MM.1S (cell line): ENCODE measurements around the gene INPP4A.

Experiments used
- EZH2 ChIP-seq: fragments of 300-600 bp; sonication (generic); optimal IDR thresholded peaks from 2 replicates; pipeline ENCODE3; 2017; ENCODE audit warnings: low read depth, mild to moderate bottlenecking, antibody characterized with exemption, low read length, mixed read lengths
- EZH2phosphoT487 ChIP-seq: fragments of 300-600 bp; sonication (generic); IDR thresholded peaks from 2 replicates; pipeline ENCODE4 v1.6.1; 2018; ENCODE audit warnings: antibody characterized with exemption, low read length
- TF ChIP-seq, protein P1 (sequence below): fragments of 300-600 bp; sonication (generic); IDR thresholded peaks from 2 replicates; pipeline ENCODE4 v1.5.1; 2016; ENCODE audit warnings: antibody characterized with exemption, low read length, mixed read lengths

DNA sequence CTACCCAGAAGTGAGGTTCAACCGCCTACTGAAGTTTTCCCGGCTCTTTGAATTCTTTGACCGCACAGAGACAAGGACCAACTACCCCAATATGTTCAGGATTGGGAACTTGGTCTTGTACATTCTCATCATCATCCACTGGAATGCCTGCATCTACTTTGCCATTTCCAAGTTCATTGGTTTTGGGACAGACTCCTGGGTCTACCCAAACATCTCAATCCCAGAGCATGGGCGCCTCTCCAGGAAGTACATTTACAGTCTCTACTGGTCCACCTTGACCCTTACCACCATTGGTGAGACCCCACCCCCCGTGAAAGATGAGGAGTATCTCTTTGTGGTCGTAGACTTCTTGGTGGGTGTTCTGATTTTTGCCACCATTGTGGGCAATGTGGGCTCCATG lies 48.7 kb upstream of the INPP4A start:
- TF ChIP-seq, protein P1, sequence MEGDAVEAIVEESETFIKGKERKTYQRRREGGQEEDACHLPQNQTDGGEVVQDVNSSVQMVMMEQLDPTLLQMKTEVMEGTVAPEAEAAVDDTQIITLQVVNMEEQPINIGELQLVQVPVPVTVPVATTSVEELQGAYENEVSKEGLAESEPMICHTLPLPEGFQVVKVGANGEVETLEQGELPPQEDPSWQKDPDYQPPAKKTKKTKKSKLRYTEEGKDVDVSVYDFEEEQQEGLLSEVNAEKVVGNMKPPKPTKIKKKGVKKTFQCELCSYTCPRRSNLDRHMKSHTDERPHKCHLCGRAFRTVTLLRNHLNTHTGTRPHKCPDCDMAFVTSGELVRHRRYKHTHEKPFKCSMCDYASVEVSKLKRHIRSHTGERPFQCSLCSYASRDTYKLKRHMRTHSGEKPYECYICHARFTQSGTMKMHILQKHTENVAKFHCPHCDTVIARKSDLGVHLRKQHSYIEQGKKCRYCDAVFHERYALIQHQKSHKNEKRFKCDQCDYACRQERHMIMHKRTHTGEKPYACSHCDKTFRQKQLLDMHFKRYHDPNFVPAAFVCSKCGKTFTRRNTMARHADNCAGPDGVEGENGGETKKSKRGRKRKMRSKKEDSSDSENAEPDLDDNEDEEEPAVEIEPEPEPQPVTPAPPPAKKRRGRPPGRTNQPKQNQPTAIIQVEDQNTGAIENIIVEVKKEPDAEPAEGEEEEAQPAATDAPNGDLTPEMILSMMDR, result no peak
- TF ChIP-seq EZH2, result no peak
- no peak for TF ChIP-seq EZH2phosphoT487
